OCI-LY1 (cell line): Measurements from ENCODE around the gene DNMT3A.

Experiments used
- H2AFZ ChIP-seq: fragments of 200-600 bp; sonication (generic), shearing (Covaris generic); 2 replicates; pipeline ENCODE4 v1.6.0; 2014; ENCODE audit warnings: antibody characterized with exemption, mild to moderate bottlenecking, low read length
- H3F3A ChIP-seq: fragments of 200-600 bp; sonication (generic), shearing (Covaris generic); 2 replicates; pipeline ENCODE4 v1.6.0; 2014; ENCODE audit warnings: mild to moderate bottlenecking, antibody characterized with exemption, low read length, moderate library complexity; ENCODE audit not compliant: insufficient read depth
- H3K27ac ChIP-seq: fragments of 200-600 bp; sonication (generic); 2 replicates; pipeline ENCODE4 v1.5.1; 2014; ENCODE audit warnings: low read length, mixed run types, mild to moderate bottlenecking, low read depth; ENCODE audit not compliant: poor library complexity, severe bottlenecking
- H3K27me3 ChIP-seq: fragments of 200-600 bp; sonication (generic); 2 replicates; pipeline ENCODE4 v1.6.0; 2014; ENCODE audit warnings: antibody characterized with exemption, mild to moderate bottlenecking, low read length, moderate library complexity; ENCODE audit not compliant: insufficient read depth
- H3K36me3 ChIP-seq: fragments of 200-600 bp; sonication (generic); 2 replicates; pipeline ENCODE4 v1.6.1; 2014; ENCODE audit warnings: mild to moderate bottlenecking, antibody characterized with exemption, low read length, moderate library complexity, mixed read lengths; ENCODE audit not compliant: insufficient read depth
- H3K4me1 ChIP-seq: fragments of 200-600 bp; sonication (generic); 2 replicates; pipeline ENCODE4 v1.5.1; 2014; ENCODE audit warnings: mild to moderate bottlenecking, low read length, moderate library complexity; ENCODE audit not compliant: insufficient read depth, severe bottlenecking
- H3K4me2 ChIP-seq: fragments of 200-600 bp; sonication (generic), shearing (Covaris generic); 2 replicates; pipeline ENCODE4 v1.6.1; 2014; ENCODE audit warnings: low read length
- H3K4me3 ChIP-seq: fragments of 200-600 bp; sonication (generic); 2 replicates; pipeline ENCODE4 v1.5.1; 2014; ENCODE audit warnings: low read length, low read depth, mild to moderate bottlenecking, mixed read lengths; ENCODE audit not compliant: poor library complexity, severe bottlenecking
- H3K79me2 ChIP-seq: fragments of 200-600 bp; shearing (Covaris generic); 2 replicates; pipeline ENCODE4 v1.6.1; 2016; ENCODE audit warnings: mixed run types, low read length, mixed read lengths; ENCODE audit not compliant: insufficient read depth
- H3K9ac ChIP-seq: fragments of 200-600 bp; sonication (generic), shearing (Covaris generic); 2 replicates; pipeline ENCODE4 v1.6.1; 2014; ENCODE audit warnings: mild to moderate bottlenecking, low read length, mixed read lengths
- H3K9me2 ChIP-seq: fragments of 200-600 bp; sonication (generic), shearing (Covaris generic); 2 replicates; pipeline ENCODE4 v1.6.1; 2014; ENCODE audit warnings: low read depth, mild to moderate bottlenecking, low read length, mixed read lengths
- H3K9me3 ChIP-seq: fragments of 200-600 bp; shearing (Covaris generic); 2 replicates; pipeline ENCODE4 v1.6.1; 2014; ENCODE audit warnings: low read length, mixed read lengths
- H4K20me1 ChIP-seq: fragments of 200-600 bp; sonication (generic), shearing (Covaris generic); 2 replicates; pipeline ENCODE4 v1.6.0; 2016; ENCODE audit warnings: mild to moderate bottlenecking, low read length; ENCODE audit not compliant: insufficient read depth
- EZH2 ChIP-seq: fragments of 200-600 bp; sonication (generic), shearing (Covaris generic); IDR thresholded peaks from 2 replicates; pipeline ENCODE4 v1.8.0; 2017; ENCODE audit warnings: borderline replicate concordance, mixed run types, mild to moderate bottlenecking, antibody characterized with exemption, low read length, moderate library complexity, mixed read lengths
- TF ChIP-seq, protein P1 (sequence below): fragments of 200-600 bp; sonication (generic), shearing (Covaris generic); IDR thresholded peaks from 2 replicates; pipeline ENCODE4 v1.5.1; 2017; ENCODE audit warnings: mild to moderate bottlenecking, antibody characterized with exemption, low read length, moderate library complexity, mixed read lengths

Gene DNMT3A

DNA sequence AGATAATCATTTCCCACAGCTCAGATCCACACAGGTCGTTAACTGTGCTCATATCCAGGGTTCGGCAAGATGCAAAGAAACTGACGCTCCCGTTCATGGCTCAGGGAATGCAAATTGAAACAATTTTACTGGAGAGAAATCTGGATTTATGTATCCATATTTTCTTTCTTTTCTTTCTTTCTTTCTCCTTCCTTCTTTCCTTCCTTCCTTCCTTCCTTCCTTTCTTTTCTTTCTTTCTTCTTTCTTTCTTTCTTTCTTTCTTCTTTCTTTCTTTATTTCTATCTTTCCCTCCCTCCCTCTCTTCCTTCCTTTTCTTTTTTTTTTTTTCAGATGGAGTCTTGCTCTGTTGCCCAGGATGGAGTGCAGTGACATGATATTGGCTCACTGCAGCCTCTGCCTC, 153.3 kb downstream of the DNMT3A start:
- Histone ChIP-seq H3K9ac (no peak overlapping the region), H3K9me3 (no peaks in the 10 kb centered on the region), H3K27ac (no peak overlapping the region), H3K4me2 (no peak overlapping the region), H2AFZ (no peak overlapping the region), H3K27me3 (no peaks in the 10 kb centered on the region), H3K79me2 (no peaks in the 10 kb centered on the region), H4K20me1 (no peaks in the 10 kb centered on the region), H3K9me2 (no peaks in the 10 kb centered on the region), H3K4me3 (no peak overlapping the region), H3K36me3 (no peaks in the 10 kb centered on the region), H3K4me1 (no peaks in the 10 kb centered on the region), H3F3A (no peaks in the 10 kb centered on the region)
- TF ChIP-seq, protein P1, sequence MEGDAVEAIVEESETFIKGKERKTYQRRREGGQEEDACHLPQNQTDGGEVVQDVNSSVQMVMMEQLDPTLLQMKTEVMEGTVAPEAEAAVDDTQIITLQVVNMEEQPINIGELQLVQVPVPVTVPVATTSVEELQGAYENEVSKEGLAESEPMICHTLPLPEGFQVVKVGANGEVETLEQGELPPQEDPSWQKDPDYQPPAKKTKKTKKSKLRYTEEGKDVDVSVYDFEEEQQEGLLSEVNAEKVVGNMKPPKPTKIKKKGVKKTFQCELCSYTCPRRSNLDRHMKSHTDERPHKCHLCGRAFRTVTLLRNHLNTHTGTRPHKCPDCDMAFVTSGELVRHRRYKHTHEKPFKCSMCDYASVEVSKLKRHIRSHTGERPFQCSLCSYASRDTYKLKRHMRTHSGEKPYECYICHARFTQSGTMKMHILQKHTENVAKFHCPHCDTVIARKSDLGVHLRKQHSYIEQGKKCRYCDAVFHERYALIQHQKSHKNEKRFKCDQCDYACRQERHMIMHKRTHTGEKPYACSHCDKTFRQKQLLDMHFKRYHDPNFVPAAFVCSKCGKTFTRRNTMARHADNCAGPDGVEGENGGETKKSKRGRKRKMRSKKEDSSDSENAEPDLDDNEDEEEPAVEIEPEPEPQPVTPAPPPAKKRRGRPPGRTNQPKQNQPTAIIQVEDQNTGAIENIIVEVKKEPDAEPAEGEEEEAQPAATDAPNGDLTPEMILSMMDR: no peak
- no peak for TF ChIP-seq EZH2

DNA sequence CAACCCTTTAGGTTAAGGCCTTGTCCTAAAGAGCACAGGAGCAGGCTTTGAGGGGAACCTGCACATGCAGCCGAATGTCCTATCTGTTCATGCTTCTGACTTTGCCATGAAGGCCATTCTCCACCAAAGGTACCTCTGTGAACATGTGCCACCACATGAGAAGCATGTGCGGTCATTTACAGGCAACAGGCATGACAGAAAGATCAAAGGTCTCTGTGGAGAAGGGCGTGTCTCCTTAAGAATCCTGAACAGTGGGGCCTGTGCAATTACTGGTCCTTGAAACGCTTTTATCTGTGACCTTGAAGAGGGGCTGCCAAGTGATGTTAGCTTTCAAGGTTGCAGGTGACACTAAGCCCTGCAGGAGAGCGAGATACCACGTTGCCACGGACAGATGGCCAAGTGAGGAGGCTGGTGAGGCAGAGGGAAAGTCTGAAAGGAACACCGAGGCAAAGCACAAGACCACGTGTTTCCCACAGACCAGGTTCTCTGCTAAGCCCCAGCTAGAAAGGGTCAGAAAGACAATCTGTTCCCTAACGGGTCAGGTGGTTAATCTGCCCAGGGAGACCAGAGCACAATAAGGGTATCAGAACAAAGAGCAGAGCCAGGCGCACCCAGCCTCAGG, 153.9 kb downstream of the DNMT3A start:
- H3K4me2 ChIP-seq: no peak overlapping the region
- H3K4me1 ChIP-seq: no peaks in the 10 kb centered on the region
- H3K4me3 ChIP-seq: no peak overlapping the region
- H3K9me2 ChIP-seq: no peaks in the 10 kb centered on the region
- H3K9ac ChIP-seq: no peak overlapping the region
- no peaks in the 10 kb centered on the region for H3K9me3 ChIP-seq
- H3F3A ChIP-seq: no peaks in the 10 kb centered on the region
- no peaks in the 10 kb centered on the region for H3K79me2 ChIP-seq
- TF ChIP-seq, protein P1: no peak
- TF ChIP-seq EZH2: no peak
- H2AFZ ChIP-seq: no peak overlapping the region
- H4K20me1 ChIP-seq: no peaks in the 10 kb centered on the region
- no peaks in the 10 kb centered on the region for H3K27me3 ChIP-seq
- no peaks in the 10 kb centered on the region for H3K36me3 ChIP-seq
- no peak overlapping the region for H3K27ac ChIP-seq

DNA sequence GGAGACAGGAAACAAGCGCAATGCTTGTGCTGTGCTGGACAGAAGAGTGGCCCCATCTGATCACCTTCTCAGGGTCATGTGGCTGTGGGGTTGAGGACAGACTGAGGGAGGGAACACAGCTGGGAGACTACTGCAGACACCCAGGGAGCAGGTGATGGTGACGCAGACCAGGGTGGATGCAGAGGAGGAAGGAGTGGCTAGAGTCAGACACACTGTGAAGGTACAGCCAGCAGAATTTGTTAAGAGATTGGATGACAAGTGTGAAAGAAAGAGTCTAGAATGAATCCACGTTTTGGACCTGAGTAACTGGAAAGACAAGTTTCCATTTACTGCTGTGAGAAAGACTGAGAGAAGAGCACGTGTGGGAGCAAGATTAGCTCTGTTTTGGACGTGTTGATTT, 157.5 kb downstream of the DNMT3A start:
- Histone ChIP-seq H3K9me2 (no peaks in the 10 kb centered on the region), H3K27ac (no peak overlapping the region)
- TF ChIP-seq, protein P1: no peak
- TF ChIP-seq EZH2: no peak

More for the DNA sequence above, 157.5 kb downstream of the DNMT3A start:
- H3K79me2 ChIP-seq: no peaks in the 10 kb centered on the region
- no peaks in the 10 kb centered on the region for H3K9me3 ChIP-seq
- H3K9ac ChIP-seq: no peak overlapping the region
- H3K27me3 ChIP-seq: no peaks in the 10 kb centered on the region; the same call in 1 of the 2 replicates
- H3K4me1 ChIP-seq: no peaks in the 10 kb centered on the region
- no peak overlapping the region for H2AFZ ChIP-seq
- no peaks in the 10 kb centered on the region for H3K36me3 ChIP-seq
- H3K4me3 ChIP-seq: no peak overlapping the region
- no peak overlapping the region for H3K4me2 ChIP-seq
- no peaks in the 10 kb centered on the region for H3F3A ChIP-seq
- H4K20me1 ChIP-seq: no peaks in the 10 kb centered on the region
